Activated CD8-positive, alpha-beta T cell treated with anti-CD3 and anti-CD28 coated beads for 36 hours (primary cell): ENCODE measurements around the gene ADAMTS2. TPM values are rescaled to one million over a fixed set of nuclear protein-coding genes. Genes with fewer than 3 reads are reported as not detected.

Experiments
- ATAC-seq: fragments of 200-7000 bp; cut with Tn5 transposase; one replicate; pipeline ENCODE4 v1.10.0; 2021; ENCODE audit warnings: mild to moderate bottlenecking, moderate library complexity
- CTCF ChIA-PET: fragments of 350-600 bp; sonication (Branson Sonifier 250); formaldehyde crosslinking; loops from one replicate; lab custom pipeline; 2021; ENCODE audit warnings: antibody characterized with exemption; lab: Charles Lee
- POLR2A ChIA-PET: fragments of 350-600 bp; sonication (Branson Sonifier 250); formaldehyde crosslinking; loops from one replicate; lab custom pipeline; 2021; ENCODE audit warnings: antibody characterized with exemption; lab: Charles Lee
- DNase-seq: peaks from one replicate; pipeline ENCODE4 v3.0.0-alpha.2; 2020
- H3K27ac Mint-ChIP-seq: one replicate; pipeline ENCODE4 v1.8.0; 2021; ENCODE audit warnings: mild to moderate bottlenecking, mixed read lengths
- H3K27me3 Mint-ChIP-seq: one replicate; pipeline ENCODE4 v1.8.0; 2021; ENCODE audit warnings: mixed read lengths
- H3K36me3 Mint-ChIP-seq: one replicate; pipeline ENCODE4 v1.8.0; 2021; ENCODE audit warnings: low read depth, mixed read lengths
- H3K4me1 Mint-ChIP-seq: one replicate; pipeline ENCODE4 v1.8.0; 2021; ENCODE audit warnings: low read depth, mixed read lengths
- H3K4me3 Mint-ChIP-seq: one replicate; pipeline ENCODE4 v1.8.0; 2021; ENCODE audit warnings: mild to moderate bottlenecking, moderate library complexity, mixed read lengths
- H3K9me3 Mint-ChIP-seq: one replicate; pipeline ENCODE4 v1.8.0; 2021; ENCODE audit warnings: mixed read lengths
- intact Hi-C: fragments of 100-400 bp; cut with micrococcal nuclease; formaldehyde crosslinking; loops from one replicate; pipeline ENCODE4 v1.10.0; 2022
- total RNA-seq, 2 experiments: library from RNA; stranded (reverse); gene quantifications; one replicate each; pipeline ENCODE4 v1.2.3, GENCODE V29; 2021
- TF ChIP-seq, protein P1 (sequence below): fragments of 200-600 bp; IDR thresholded peaks from one replicate; pipeline ENCODE4 v1.8.0; 2022; ENCODE audit warnings: antibody characterized with exemption, mild to moderate bottlenecking

ADAMTS2 gene
- total RNA-seq, 2 experiments from 2014 or later, result not detected

GRCh38 chr5:179340465-179340864, 4.8 kb downstream of the ADAMTS2 start:
- H3K27ac Mint-ChIP-seq, result no peak overlapping the region
- TF ChIP-seq, protein P1, sequence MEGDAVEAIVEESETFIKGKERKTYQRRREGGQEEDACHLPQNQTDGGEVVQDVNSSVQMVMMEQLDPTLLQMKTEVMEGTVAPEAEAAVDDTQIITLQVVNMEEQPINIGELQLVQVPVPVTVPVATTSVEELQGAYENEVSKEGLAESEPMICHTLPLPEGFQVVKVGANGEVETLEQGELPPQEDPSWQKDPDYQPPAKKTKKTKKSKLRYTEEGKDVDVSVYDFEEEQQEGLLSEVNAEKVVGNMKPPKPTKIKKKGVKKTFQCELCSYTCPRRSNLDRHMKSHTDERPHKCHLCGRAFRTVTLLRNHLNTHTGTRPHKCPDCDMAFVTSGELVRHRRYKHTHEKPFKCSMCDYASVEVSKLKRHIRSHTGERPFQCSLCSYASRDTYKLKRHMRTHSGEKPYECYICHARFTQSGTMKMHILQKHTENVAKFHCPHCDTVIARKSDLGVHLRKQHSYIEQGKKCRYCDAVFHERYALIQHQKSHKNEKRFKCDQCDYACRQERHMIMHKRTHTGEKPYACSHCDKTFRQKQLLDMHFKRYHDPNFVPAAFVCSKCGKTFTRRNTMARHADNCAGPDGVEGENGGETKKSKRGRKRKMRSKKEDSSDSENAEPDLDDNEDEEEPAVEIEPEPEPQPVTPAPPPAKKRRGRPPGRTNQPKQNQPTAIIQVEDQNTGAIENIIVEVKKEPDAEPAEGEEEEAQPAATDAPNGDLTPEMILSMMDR, result no peak
- CTCF ChIA-PET, result no interaction called here
- no peaks in the 10 kb centered on the region for H3K9me3 Mint-ChIP-seq
- peaks cover 22% of the 10 kb centered on the region for H3K27me3 Mint-ChIP-seq
- H3K4me1 Mint-ChIP-seq, result peaks cover 6% of the 10 kb centered on the region
- no peak overlapping the region for H3K4me3 Mint-ChIP-seq
- ATAC-seq (no peak), DNase-seq (no peak)
- POLR2A ChIA-PET, result no interaction called here
- intact Hi-C loops, result no loop called here
- no peaks in the 10 kb centered on the region for H3K36me3 Mint-ChIP-seq

GRCh38 chr5:179339996-179340395, 5.3 kb downstream of the ADAMTS2 start:
- ChIA-PET CTCF (no interaction called here), POLR2A (no interaction called here)
- H3K4me1 Mint-ChIP-seq, result peaks cover 6% of the 10 kb centered on the region
- H3K36me3 Mint-ChIP-seq, result no peaks in the 10 kb centered on the region
- no peak for ATAC-seq
- TF ChIP-seq, protein P1, result no peak
- H3K4me3 Mint-ChIP-seq, result no peak overlapping the region
- no peak for DNase-seq
- intact Hi-C loops, result no loop called here
- H3K9me3 Mint-ChIP-seq, result no peaks in the 10 kb centered on the region
- H3K27ac Mint-ChIP-seq, result no peak overlapping the region
- peaks cover 22% of the 10 kb centered on the region for H3K27me3 Mint-ChIP-seq

DNA sequence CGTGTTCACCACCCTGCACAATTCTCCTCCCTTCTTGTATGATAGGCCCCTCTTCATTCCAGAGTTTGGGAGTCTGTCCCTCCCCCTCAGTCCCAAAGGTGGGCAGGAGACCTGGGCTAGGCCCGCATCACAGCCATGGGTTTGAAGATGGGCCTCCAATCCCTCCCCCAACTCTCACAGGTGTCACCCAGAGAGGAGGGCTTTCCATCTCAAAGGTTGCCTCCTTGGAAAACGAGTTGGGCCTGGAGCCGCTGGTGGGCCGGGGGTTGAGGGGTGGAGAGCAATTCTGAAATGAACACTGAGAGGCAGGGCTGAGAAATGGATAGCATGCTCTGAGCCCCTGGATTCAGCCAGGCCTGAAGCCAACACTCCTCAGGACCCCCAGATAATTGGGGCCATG, 6.2 kb downstream of the ADAMTS2 start:
- intact Hi-C loops, result no loop called here
- ATAC-seq (no peak), DNase-seq (no peak)
- TF ChIP-seq, protein P1, result no peak
- ChIA-PET CTCF (no interaction called here), POLR2A (no interaction called here)
- no peaks in the 10 kb centered on the region for H3K36me3 Mint-ChIP-seq
- H3K4me3 Mint-ChIP-seq, result no peak overlapping the region
- no peaks in the 10 kb centered on the region for H3K9me3 Mint-ChIP-seq
- H3K4me1 Mint-ChIP-seq, result peaks cover 6% of the 10 kb centered on the region
- H3K27me3 Mint-ChIP-seq, result peaks cover 22% of the 10 kb centered on the region
- no peak overlapping the region for H3K27ac Mint-ChIP-seq

DNA sequence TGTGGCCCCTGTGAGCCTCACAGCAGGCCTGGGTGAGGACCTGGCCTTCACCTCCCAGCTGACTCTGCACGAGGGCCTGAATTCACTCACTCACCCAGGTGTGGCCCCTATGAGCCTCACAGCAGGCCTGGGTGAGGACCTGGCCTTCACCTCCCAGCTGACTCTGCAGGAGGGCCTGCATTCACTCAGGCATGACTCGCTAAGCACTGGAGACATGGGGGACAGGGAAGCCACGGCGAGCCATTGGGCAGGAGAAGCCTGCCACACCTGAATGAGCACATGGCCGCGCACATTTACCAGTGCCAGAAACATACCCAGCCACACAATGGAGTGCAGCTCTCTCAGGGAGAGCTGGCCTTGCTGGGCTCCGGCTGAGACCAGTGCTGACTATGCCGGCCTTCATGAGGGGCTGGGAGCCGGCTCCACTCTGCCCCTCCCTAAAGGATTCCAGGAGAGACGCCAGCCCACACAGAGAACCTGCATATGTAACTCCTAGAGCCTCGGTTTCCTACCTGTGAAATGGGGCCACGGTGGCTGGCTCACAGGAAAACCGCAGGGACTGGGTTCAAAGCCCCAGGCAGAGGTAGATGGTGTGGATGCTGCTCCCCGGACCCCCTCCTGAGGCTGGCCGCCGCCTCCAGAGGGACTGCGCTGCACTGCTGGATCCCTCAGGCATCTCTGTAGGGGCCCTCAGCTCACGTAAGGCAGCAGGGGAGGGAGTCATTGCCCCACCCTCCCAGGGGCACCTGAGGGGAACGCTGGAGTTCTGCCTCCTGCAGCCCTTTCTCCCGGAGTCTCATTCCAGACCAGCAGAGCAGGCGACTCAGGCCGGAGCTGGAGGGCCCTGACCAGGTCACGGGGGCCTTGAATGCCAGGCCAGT, 7.2 kb downstream of the ADAMTS2 start:
- H3K4me3 Mint-ChIP-seq, result no peak overlapping the region
- TF ChIP-seq, protein P1, result no peak
- POLR2A ChIA-PET, result no interaction called here
- ATAC-seq (no peak), DNase-seq (no peak)
- intact Hi-C loops, result no loop called here
- H3K9me3 Mint-ChIP-seq, result no peaks in the 10 kb centered on the region
- CTCF ChIA-PET, result no interaction called here
- peaks cover 16% of the 10 kb centered on the region for H3K27me3 Mint-ChIP-seq
- peaks cover 1% of the 10 kb centered on the region for H3K4me1 Mint-ChIP-seq
- H3K36me3 Mint-ChIP-seq, result no peaks in the 10 kb centered on the region
- no peak overlapping the region for H3K27ac Mint-ChIP-seq
